SU-DHL-6 (cell line): ENCODE data around the gene PRDM1.

Experiments used
- H2AFZ ChIP-seq: fragments of 200-600 bp; sonication (generic); 2 replicates; pipeline ENCODE4 v1.6.1; 2014; ENCODE audit warnings: low read depth, mild to moderate bottlenecking, moderate library complexity, mixed read lengths, antibody characterized with exemption, low read length; ENCODE audit not compliant: severe bottlenecking
- H3F3A ChIP-seq: fragments of 200-600 bp; shearing (Covaris generic); 2 replicates; pipeline ENCODE4 v1.6.0; 2016; ENCODE audit warnings: antibody characterized with exemption, mild to moderate bottlenecking; ENCODE audit not compliant: insufficient read depth
- H3K27ac ChIP-seq: fragments of 200-600 bp; sonication (generic); 2 replicates; pipeline ENCODE4 v1.5.1; 2016; ENCODE audit warnings: low read depth, mild to moderate bottlenecking, low read length, moderate library complexity, mixed read lengths
- H3K27me3 ChIP-seq: fragments of 200-600 bp; sonication (generic), shearing (Covaris generic); 2 replicates; pipeline ENCODE4 v1.6.0; 2014; ENCODE audit warnings: mild to moderate bottlenecking, low read length
- H3K36me3 ChIP-seq: fragments of 200-600 bp; sonication (generic); 2 replicates; pipeline ENCODE4 v1.6.1; 2014; ENCODE audit warnings: mild to moderate bottlenecking, low read length, mixed read lengths
- H3K4me2 ChIP-seq: fragments of 300-600, 200-600 bp; shearing (Covaris generic), sonication (generic); 2 replicates; pipeline ENCODE4 v1.6.0; 2014; ENCODE audit warnings: low read length, low read depth, mild to moderate bottlenecking; ENCODE audit not compliant: poor library complexity, severe bottlenecking
- H3K4me3 ChIP-seq: fragments of 200-600 bp; sonication (generic); 2 replicates; pipeline ENCODE4 v1.5.1; 2014; ENCODE audit warnings: antibody characterized with exemption, low read length, mild to moderate bottlenecking, mixed read lengths; ENCODE audit not compliant: insufficient read depth, poor library complexity, severe bottlenecking
- H3K79me2 ChIP-seq: fragments of 200-600 bp; sonication (generic); 2 replicates; pipeline ENCODE4 v1.6.1; 2014; ENCODE audit warnings: mild to moderate bottlenecking, low read length, moderate library complexity; ENCODE audit not compliant: insufficient read depth
- H3K9ac ChIP-seq: fragments of 200-600 bp; sonication (generic); 2 replicates; pipeline ENCODE4 v1.7.0; 2014; ENCODE audit warnings: mild to moderate bottlenecking, low read length
- H3K9me2 ChIP-seq: fragments of 200-600 bp; sonication (generic); replicated peaks from 2 replicates; pipeline ENCODE4 v1.6.1; 2014; ENCODE audit warnings: low read length; ENCODE audit not compliant: insufficient read depth
- H3K9me3 ChIP-seq: fragments of 200-600 bp; sonication (generic); 2 replicates; pipeline ENCODE4 v1.6.1; 2014; ENCODE audit warnings: low read length, mixed read lengths; ENCODE audit not compliant: insufficient read depth
- H4K20me1 ChIP-seq: fragments of 200-600 bp; sonication (generic); 2 replicates; pipeline ENCODE4 v1.6.1; 2014; ENCODE audit warnings: low read depth, mild to moderate bottlenecking, antibody characterized with exemption, low read length, moderate library complexity, mixed read lengths
- EZH2phosphoT487 ChIP-seq: fragments of 200-600 bp; sonication (generic), shearing (Covaris generic); conservative IDR thresholded peaks from 2 replicates; pipeline ENCODE4 v1.6.1; 2018; ENCODE audit warnings: mild to moderate bottlenecking, antibody characterized with exemption, low read length, moderate library complexity, mixed read lengths
- TF ChIP-seq, protein P1 (sequence below): fragments of 200-600 bp; sonication (generic); IDR thresholded peaks from one replicate; pipeline ENCODE4 v1.5.1; 2017; ENCODE audit warnings: antibody characterized with exemption, mild to moderate bottlenecking, low read length, moderate library complexity; ENCODE audit not compliant: insufficient read depth, poor library complexity, severe bottlenecking

The PRDM1 gene

DNA sequence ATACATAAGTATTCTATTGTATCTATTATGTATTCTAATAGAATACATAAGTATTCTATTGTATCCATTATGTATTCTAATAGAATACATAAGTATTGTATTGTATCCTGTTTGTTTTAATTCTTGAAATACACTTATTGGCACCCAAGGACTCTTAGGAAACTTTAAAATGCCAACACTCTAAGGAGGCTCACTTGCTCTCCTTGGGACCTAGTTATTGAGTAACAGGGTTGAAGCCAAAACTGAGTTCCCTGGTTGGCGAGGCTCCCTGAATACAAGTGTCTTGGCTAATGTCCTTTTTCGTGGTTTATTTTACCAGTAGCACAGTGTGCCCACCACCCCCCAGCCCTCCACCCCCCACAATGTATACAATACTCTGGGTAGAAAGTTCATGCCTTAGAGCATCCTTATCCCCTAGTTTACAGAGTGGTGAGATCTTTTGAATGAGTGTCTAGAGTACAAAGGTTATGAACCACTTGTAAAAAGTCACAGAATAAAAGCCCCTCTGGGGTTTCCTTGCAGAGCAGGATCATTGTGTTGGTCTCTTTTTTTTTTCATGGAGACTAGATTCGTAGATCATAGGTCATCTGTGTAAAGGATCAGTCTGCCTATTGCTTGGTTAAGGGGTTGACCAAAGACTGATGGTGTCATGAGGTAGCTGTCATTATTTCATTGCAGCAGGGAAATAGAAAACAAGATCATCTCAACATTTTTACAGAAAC is 32.5 kb upstream of the PRDM1 start:
- H3F3A ChIP-seq = no peaks in the 10 kb centered on the region
- no peaks in the 10 kb centered on the region for H3K79me2 ChIP-seq
- H3K4me3 ChIP-seq = no peak overlapping the region
- H3K27ac ChIP-seq = no peak overlapping the region
- H3K4me2 ChIP-seq = no peak overlapping the region
- no peaks in the 10 kb centered on the region for H3K9me2 ChIP-seq
- no peaks in the 10 kb centered on the region for H4K20me1 ChIP-seq
- no peaks in the 10 kb centered on the region for H3K36me3 ChIP-seq
- H3K27me3 ChIP-seq = no peaks in the 10 kb centered on the region
- H3K9ac ChIP-seq = no peak overlapping the region
- no peak overlapping the region for H2AFZ ChIP-seq
- no peaks in the 10 kb centered on the region for H3K9me3 ChIP-seq
- no peak for TF ChIP-seq EZH2phosphoT487
- TF ChIP-seq, protein P1, sequence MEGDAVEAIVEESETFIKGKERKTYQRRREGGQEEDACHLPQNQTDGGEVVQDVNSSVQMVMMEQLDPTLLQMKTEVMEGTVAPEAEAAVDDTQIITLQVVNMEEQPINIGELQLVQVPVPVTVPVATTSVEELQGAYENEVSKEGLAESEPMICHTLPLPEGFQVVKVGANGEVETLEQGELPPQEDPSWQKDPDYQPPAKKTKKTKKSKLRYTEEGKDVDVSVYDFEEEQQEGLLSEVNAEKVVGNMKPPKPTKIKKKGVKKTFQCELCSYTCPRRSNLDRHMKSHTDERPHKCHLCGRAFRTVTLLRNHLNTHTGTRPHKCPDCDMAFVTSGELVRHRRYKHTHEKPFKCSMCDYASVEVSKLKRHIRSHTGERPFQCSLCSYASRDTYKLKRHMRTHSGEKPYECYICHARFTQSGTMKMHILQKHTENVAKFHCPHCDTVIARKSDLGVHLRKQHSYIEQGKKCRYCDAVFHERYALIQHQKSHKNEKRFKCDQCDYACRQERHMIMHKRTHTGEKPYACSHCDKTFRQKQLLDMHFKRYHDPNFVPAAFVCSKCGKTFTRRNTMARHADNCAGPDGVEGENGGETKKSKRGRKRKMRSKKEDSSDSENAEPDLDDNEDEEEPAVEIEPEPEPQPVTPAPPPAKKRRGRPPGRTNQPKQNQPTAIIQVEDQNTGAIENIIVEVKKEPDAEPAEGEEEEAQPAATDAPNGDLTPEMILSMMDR = no peak

DNA sequence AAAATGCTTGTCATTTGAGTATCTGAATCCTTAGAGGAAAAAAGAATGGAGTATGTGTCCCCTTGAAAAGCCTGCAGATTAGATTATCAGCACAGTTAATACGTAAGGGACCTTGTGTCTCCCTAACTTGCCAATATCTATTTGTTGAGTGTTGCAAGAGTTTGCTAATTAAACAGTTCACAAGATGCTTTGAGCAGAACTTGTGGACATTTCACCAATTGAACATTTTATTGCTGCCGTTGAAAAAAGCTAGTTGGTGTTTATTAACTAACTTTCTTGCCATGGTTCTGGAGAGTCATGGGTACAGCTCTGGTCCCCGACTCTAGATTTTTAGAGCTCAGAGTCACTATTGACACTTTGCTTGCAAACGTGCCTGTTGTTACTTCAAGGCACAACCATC is 30.6 kb upstream of the PRDM1 start:
- no peaks in the 10 kb centered on the region for H3K9me3 ChIP-seq
- no peak overlapping the region for H2AFZ ChIP-seq
- no peaks in the 10 kb centered on the region for H3K27me3 ChIP-seq
- H3F3A ChIP-seq = no peaks in the 10 kb centered on the region
- H3K79me2 ChIP-seq = no peaks in the 10 kb centered on the region
- no peaks in the 10 kb centered on the region for H3K36me3 ChIP-seq
- no peaks in the 10 kb centered on the region for H4K20me1 ChIP-seq
- H3K27ac ChIP-seq = no peak overlapping the region
- H3K4me3 ChIP-seq = no peak overlapping the region
- no peaks in the 10 kb centered on the region for H3K9me2 ChIP-seq
- TF ChIP-seq, protein P1 = no peak
- TF ChIP-seq EZH2phosphoT487 = no peak
- no peak overlapping the region for H3K9ac ChIP-seq
- H3K4me2 ChIP-seq = no peak overlapping the region

DNA sequence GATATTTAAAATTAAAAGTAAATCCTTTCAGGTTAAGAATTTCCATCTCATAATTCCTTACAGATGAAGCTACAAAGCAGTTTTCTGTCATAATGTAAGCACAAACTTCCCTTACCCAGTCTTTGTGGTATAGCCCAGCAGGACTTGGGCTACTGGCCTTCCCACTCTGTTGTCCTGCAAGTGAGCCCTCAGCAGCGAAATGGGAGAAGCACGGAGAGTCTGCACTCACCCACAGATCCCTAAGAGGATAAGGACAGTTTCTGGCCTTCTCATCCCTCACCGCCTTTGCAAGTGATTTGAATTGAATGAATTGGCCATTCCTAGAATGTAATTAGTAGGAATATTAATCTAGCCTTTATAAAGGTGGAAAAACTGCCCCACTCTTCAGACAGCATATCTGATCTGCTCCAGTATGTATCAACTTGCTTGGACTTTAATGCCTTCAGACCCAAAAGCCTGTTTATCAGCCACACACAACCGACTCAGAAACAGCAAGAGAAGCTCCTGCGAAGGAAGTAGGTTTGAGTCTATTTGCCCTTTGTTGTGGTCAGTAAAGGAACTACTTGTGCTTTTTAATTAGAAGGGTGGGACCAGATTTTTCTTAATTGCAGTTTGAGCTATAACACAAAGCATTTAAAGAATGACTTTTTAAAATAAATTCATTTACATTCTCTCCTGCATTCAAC is 29.9 kb upstream of the PRDM1 start:
- Histone ChIP-seq H3K9me3 (no peaks in the 10 kb centered on the region), H3K79me2 (no peaks in the 10 kb centered on the region), H3K27me3 (no peaks in the 10 kb centered on the region), H4K20me1 (no peaks in the 10 kb centered on the region), H3F3A (no peaks in the 10 kb centered on the region), H3K4me2 (no peak overlapping the region), H3K27ac (no peak overlapping the region), H3K4me3 (no peak overlapping the region), H3K9me2 (no peaks in the 10 kb centered on the region), H2AFZ (no peak overlapping the region), H3K9ac (no peak overlapping the region), H3K36me3 (no peaks in the 10 kb centered on the region)
- no peak for TF ChIP-seq EZH2phosphoT487
- TF ChIP-seq, protein P1 = no peak
